ENCODE measurements around the gene PCED1A. TPM values are rescaled to one million over a fixed set of nuclear protein-coding genes. Genes with fewer than 3 reads are reported as not detected.
"Not testable (repeated sequence)": the region's sequence is repeated elsewhere in the genome, so short reads cannot be mapped to it uniquely, and the experiment has no call there.

Gene PCED1A
- total RNA-seq, 1 experiment from 2014 or later: 25.2 TPM

DNA sequence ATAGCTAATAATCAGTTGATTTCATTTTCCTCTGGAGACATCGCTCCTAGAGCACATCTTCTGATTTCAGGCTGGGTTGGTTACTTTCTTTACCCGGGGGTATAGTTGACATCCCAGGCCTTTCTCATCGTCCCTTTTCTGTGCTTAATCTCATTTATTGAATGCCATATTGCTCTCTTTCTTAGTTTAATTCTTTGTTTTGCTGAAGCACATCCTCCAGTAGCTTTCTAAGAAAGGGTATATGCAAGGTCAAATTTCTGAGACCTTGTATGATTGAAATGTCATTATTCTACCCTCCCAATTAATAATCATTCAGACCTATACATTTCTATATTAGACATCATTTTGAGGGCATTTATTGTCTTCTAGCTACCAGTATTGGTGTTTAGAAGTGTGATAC, 28.3 kb downstream of the PCED1A start:
- DNase-seq (ENCODE audit: low spot score): no peak
- in situ Hi-C loops (cut with HindIII; ENCODE audit: low sequenced_read_pairs): no loop called here

GRCh38 chr20:2809690-2810089, 30.8 kb downstream of the PCED1A start:
- in situ Hi-C loops (cut with HindIII; ENCODE audit: low sequenced_read_pairs): no loop called here
- DNase-seq (ENCODE audit: low spot score): no peak

GRCh38 chr20:2807929-2808328, 32.5 kb downstream of the PCED1A start:
- DNase-seq (ENCODE audit: low spot score); in situ Hi-C loops (cut with HindIII; ENCODE audit: low sequenced_read_pairs): not testable (repeated sequence)

DNA sequence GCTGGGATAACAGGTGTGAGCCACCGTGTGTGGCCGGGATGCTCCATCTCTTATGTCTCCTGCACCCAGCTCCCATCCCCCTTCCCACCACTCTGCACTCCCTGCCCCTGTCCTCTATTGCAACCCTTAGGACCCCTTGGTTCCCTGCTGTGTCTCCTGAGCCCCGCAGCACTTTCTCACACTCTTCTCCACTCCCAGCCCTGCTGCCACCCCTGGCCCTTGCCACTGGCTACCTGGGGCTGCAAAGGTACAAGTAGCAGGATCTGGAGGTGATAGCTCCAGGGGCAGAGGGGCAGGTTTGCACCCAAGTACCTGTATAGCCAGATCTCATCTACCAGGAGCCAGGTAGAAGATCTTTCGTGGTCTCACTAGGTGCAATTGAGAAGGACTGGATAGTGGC, 33.4 kb downstream of the PCED1A start:
- DNase-seq (ENCODE audit: low spot score): no peak
- in situ Hi-C loops (cut with HindIII; ENCODE audit: low sequenced_read_pairs): no loop called here

DNA sequence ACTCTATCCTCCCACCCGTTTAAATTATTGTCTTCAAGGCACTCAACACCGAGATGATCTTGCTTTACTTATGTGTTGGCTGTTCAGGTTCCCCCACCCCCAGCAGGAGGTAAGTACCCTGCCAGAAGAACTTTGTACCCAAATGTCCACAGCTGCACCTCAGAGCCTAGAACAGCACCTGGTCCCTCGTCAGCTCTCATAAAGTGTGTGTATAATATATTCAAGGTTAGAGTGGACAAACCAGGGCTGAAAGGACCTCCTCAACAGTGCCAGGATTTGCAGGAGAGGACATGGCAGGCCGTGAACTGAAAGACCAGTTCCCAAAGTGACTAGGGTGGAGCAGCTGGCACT, 34.1 kb downstream of the PCED1A start:
- no peak for DNase-seq (ENCODE audit: low spot score)
- in situ Hi-C loops (cut with HindIII; ENCODE audit: low sequenced_read_pairs): no loop called here

- DNase-seq (ENCODE audit: low spot score): no peak
- in situ Hi-C loops (cut with HindIII; ENCODE audit: low sequenced_read_pairs): no loop called here
These were observed 34.6 kb downstream of the PCED1A start for GRCh38 chr20:2805689-2806350.

DNA sequence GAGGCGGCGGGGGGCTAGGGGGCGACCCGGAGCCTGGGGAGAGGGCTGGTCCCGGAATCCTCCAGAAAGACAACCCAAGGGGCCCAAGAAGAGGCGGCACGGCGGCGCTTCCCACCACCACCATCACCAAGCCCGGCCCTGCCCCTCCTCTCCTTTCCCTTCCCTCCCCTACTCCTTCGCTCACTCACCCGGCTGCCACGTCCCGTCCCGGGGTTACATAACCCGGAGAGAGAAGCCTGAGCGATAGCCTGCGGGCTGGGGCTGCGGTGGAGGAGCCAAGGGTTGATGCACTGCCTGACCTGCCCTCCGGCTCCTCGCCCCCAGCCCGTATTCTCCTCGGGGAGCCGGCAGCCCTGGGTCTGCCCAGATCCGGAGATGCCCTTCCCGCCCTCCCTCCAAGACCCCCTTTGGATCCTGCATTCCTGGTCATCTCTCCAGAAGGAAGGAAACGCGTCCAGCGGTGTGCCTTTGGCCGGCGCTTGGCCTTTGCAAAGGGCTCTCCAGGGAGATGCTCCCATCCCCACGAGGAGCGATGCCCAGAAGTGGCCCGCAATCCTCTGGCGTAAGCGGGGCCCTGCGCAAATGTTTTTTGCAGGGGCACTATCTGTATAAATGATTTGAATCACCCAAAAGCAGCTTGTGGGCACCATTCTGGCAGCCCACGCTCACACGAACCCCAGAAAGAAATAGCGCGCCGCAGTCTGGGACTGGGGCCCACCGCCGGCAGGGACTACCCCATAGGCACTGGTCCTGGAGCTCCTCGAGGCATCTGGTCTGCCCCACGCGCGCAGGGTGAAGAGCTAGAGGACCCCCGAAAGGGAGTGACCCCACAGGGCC, 35.4 kb downstream of the PCED1A start:
- DNase-seq (ENCODE audit: low spot score): no peak
- in situ Hi-C loops (cut with HindIII; ENCODE audit: low sequenced_read_pairs): no loop called here

DNA sequence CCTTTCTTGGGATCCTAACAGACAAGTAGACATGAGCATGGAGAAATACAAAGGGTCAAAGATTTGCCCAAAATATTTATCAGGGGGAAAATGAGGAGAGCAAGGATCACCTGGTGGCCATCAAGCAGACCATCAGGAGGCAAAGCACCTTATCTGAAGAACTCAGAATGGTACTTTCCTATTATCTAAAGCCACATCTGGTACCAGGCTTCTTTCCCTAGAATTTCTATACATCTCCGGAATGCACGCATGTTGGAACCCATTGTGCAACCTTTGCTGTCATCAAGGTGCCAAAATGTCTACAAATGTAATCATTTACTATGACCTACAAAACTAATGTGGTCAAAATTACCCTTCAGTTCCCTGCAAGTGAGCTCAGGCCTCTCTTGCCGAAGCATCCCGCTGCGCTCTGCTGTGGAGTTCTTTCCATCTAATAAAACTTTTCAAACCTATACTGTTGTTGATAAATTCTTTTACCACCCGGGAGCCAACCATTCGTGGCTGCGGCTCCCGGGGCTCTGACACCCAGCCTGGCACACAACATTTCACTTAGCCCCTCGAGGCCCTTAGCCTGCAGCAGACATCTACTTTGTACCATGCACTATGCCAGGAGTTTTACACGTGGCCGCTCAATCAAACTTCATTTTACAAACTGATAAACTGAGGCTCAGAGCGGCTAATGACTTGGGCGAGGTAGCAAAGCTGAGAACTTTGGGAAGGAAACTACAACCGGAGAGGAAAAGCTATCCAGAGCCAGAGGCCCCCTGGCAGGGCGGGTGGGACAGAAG, 36.2 kb downstream of the PCED1A start:
- in situ Hi-C loops (cut with HindIII; ENCODE audit: low sequenced_read_pairs): no loop called here
- DNase-seq (ENCODE audit: low spot score): no peak

DNA sequence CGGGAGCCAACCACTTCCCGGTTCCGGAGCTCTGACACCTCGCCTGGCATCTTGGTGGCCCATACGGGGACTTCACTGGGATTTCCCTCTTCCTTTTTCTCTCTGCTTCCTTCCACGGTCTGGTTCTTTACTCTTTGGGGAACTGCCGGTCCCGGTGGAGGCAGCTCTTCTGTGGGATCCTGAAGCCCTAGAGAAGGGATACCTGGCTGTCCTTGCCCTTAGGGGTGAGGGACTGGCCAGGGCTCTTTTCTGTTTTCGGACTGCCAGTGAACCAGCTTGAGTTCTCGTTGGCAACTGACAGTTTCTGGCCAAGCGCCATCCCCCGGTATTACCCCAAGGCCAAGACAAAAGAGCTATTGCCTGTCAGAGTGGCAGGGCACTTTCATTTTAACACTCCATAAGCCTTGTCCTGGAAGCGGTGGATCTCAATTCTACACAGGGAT, 39.1 kb downstream of the PCED1A start:
- DNase-seq (ENCODE audit: low spot score): no peak
- in situ Hi-C loops (cut with HindIII; ENCODE audit: low sequenced_read_pairs): no loop called here

DNA sequence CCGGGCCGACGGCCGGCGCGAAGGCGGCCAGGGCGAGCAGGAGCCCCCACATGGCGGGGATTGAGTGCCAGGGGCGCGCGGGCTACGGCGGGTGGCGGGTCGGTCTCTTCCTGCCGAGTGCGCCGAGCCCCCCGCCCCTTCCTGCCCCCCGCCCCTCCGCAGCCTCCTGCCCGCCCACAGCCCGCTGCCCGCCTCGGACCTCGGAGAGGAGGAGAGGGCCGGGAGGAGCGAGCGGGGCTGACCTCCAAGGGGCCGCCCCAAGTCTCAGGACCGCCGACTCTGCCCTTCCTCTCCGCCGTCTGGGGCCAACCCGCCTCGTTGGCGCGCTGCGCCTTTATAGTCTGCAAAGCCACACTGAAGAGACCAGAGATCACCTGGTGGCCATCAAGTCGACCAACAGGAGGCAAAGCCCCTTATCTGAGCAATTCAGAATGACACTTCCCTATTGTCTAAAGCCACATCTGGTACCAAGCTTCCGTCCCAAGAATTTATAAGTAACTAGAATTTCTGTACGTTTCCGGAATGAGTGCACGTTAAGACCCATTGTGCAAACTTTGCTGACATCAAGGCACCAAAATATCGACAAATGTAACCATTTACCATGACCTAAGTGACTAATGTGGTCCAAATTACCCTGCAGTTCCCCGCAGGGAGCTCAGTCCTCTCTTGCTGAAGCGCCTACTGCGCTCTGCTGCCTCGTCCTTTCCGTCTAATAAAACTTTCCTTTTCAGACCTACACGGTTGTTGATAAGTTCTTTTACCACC, 39.8 kb downstream of the PCED1A start, which contains the start of gene CPXM1:
CPXM1 (minus strand) TSS at position 107 of the 765 bp plus-strand sequence; CDS start at position 52, 55 bp downstream.
- in situ Hi-C loops (cut with HindIII; ENCODE audit: low sequenced_read_pairs): no loop called here
- DNase-seq (ENCODE audit: low spot score): no peak

DNA sequence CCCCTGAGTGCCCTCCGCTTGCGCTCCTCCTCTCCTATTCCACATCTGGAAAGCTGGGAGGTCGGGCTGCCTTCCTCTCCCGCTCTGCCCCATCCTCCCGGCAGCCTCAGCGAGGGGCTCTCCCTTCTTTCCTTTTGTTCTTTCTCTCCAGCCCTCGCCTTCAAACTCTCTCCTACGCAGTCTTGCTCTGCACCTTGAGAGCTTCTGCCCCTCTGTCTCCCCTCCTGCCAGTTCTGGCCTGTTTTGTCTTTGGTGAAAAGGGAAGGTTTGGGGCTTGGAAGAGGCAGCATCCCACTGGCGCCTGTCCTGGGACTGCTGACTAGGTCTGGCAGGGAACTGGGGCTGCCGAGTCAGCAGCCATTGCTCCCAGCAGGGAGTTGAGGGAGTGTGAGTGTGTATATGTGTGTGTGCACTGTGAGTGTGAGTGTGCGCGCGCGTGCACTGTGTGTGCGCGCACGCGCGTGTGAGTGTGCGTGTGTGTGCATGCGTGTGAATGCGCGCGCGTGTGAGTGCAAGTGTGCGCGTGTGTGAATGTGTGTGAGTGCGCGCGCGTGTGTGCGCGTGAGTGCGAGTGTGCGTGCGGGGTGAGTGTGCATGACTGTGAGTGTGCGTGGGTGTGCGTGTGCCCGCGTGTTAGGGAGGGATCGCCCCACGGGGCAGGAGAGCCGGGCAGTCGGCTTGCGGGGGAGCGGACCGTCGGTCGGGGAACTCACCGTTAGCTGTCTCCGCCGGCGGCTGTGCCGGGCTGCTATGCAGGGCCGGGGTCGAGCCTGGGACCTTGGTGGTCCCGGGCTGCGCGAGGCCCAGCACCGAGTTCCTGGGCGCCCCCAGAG, 40.6 kb downstream of the PCED1A start:
- in situ Hi-C loops (cut with HindIII; ENCODE audit: low sequenced_read_pairs): no loop called here
- DNase-seq (ENCODE audit: low spot score): no peak

GRCh38 chr20:2799271-2799670, 41.2 kb downstream of the PCED1A start:
- DNase-seq (ENCODE audit: low spot score): no peak

DNA sequence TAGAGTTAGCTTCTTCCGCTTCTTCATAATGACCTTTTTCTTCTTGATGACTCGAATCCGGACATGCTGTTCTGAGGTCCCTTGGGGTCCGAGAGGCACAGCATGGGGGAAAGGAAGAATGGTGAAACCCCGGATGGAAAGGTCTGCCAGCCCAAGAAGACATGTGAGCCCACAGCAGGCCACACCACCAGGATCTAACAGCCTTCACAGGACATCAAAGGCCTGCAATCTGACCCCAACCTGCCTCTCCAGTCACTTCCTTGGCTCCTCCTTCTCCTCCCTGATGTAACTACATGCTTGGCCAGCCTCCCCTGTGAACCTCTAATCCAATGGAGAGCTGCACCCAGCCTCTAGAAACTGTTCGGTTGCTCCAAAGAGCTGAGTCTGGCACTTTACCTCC, 41.6 kb downstream of the PCED1A start:
- DNase-seq (ENCODE audit: low spot score): no peak
- in situ Hi-C loops (cut with HindIII; ENCODE audit: low sequenced_read_pairs): no loop called here

More at GRCh38 chr20:2799271-2799670, 41.2 kb downstream of the PCED1A start:
- in situ Hi-C loops (cut with HindIII; ENCODE audit: low sequenced_read_pairs): no loop called here

DNA sequence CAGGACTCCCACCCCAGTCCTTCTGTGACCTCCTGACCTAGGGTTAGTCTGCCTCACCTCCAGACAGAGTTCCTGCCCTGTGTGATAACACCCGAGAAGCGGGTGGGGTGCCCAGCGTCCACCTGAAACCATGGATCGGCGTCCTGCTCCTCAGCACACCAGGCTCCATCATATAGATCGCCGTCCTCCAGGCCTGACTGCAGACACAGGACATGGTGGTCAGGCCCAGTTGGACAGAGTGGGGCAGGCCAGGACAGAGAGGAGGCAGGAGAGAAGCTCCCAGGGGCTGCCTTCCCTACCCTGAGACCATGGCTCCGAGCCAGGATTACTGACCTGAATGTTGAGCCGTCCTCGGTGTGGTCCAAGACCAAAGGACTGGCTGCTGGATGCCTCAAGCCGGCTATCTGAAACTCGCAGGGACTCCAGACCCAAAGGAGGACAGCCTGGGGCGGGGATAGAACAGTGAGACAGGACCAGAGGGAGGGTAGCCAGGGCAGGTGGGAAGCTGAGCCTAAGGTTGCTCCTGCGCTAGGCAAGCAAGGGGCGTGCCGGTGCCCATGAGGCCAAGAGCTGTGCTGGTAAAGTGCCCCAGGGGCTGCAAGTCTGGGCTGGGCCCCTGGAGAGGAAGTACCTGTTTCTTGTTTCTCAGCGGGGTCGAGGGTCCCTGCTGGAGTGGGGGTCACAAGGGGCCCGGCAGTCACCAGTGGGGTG, 42.2 kb downstream of the PCED1A start:
- in situ Hi-C loops (cut with HindIII; ENCODE audit: low sequenced_read_pairs): no loop called here
- no peak for DNase-seq (ENCODE audit: low spot score)

GRCh38 chr20:2797136-2797983, 43.1 kb downstream of the PCED1A start:
- no peak for DNase-seq (ENCODE audit: low spot score)
- in situ Hi-C loops (cut with HindIII; ENCODE audit: low sequenced_read_pairs): no loop called here

DNA sequence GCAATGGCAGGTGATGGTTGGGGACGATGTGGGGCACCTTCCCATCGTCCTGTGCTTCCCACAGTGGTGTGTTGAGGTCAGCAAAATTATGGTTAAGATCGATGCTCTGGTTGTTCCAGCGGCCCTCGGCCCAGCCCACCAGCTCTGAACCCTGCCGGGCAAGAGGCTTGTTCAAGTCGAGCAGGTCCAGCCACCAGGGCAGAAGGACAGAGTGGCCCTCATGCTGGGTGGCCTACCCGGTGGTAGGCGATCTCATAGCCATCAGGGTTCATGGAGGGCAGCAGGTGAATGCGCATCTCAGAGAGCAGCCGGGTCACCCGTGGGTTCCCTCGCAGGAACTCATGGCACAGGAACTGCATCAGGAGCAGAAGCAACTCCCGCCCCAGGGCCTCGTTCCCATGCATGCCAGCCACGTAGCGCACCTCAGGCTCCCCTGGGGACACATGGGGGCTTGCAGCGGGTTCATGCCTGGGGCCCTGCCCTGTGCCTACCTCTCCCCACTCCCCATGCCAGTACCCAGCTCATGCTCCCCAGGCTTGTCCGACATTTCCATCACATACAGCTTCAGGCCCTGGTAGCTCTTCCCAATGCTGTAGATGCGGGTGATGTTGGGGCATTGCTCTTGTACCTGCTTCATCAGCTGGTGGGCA, 44.3 kb downstream of the PCED1A start:
- in situ Hi-C loops (cut with HindIII; ENCODE audit: low sequenced_read_pairs): no loop called here
- no peak for DNase-seq (ENCODE audit: low spot score)

Data from G401 (cell line).